22Rv1 (cell line): ENCODE results near the gene ARHGAP8.

Experiments used
- ZFX ChIP-seq: fragments of 450-650 bp; IDR thresholded peaks from 2 replicates; pipeline ENCODE4 v1.6.1; 2017; ENCODE audit warnings: antibody characterized with exemption, borderline replicate concordance
- TF ChIP-seq, protein P1 (sequence below): fragments of 450-650 bp; IDR thresholded peaks from 2 replicates; pipeline ENCODE4 v1.5.1; 2017; ENCODE audit warnings: mild to moderate bottlenecking

DNA sequence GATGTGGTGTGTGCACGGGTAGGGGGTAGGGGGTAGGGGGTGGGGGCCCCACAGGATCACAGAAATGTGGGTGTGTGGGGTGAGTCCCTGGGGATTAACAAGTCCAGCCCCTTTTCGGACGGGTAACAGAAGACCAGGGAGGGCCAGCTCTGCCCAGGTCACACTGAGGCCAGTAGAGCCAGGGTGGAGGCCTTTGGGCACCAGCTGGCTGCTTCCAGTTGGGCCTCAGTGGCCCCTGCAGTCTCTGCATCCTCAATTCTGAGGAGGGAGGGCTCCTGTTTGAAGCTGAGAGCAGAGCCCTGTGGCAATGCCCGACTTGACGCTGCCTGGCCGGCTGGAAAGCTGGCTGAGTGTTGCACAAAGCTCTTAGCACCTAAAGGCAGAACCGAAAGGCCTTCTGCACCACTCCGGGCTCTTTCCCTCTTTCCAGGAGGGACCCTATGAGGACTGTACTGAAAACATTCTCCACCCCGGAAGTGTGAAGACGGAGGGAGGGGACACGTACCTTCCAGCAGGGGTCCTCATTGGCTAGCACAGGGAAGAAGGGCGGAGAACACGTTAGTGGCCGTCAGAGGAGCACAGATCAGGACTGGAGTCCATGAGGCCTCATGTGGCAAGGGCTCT, 137.0 kb downstream of the ARHGAP8 start:
- TF ChIP-seq, protein P1, sequence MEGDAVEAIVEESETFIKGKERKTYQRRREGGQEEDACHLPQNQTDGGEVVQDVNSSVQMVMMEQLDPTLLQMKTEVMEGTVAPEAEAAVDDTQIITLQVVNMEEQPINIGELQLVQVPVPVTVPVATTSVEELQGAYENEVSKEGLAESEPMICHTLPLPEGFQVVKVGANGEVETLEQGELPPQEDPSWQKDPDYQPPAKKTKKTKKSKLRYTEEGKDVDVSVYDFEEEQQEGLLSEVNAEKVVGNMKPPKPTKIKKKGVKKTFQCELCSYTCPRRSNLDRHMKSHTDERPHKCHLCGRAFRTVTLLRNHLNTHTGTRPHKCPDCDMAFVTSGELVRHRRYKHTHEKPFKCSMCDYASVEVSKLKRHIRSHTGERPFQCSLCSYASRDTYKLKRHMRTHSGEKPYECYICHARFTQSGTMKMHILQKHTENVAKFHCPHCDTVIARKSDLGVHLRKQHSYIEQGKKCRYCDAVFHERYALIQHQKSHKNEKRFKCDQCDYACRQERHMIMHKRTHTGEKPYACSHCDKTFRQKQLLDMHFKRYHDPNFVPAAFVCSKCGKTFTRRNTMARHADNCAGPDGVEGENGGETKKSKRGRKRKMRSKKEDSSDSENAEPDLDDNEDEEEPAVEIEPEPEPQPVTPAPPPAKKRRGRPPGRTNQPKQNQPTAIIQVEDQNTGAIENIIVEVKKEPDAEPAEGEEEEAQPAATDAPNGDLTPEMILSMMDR: no peak
- TF ChIP-seq ZFX: no peak
